Vein endothelial cell (primary cell): ENCODE data around the gene KIAA0513. TPM values are rescaled to one million over a fixed set of nuclear protein-coding genes. Genes with fewer than 3 reads are reported as not detected.

Experiments
- total RNA-seq: library from RNA; depleted of rRNA; stranded (reverse); fragments of >200 nt; gene quantifications from 2 replicates; pipeline ENCODE4 v1.2.3, GENCODE V29; 2012

The KIAA0513 gene
- 7.4 and 8.2 TPM in 2 replicates for total RNA-seq

GRCh38 chr16:85027349-85027957, at the start of gene KIAA0513:
KIAA0513 (plus strand) TSS chr16:85027795; CDS start chr16:85067072, 39,277 bp downstream.

GRCh38 chr16:85010931-85011845, 16.4 kb upstream of the KIAA0513 start, which contains the start of gene ZDHHC7:
ZDHHC7 (minus strand) TSS chr16:85011535; CDS start chr16:84990618, 20,917 bp downstream.

GRCh38 chr16:85112364-85112763, 84.8 kb downstream of the KIAA0513 start, which contains the start of gene CIBAR2:
CIBAR2 (minus strand) TSS chr16:85112472; CDS start chr16:85112352, 120 bp downstream.

Other genes starting within 250 kb of the KIAA0513 start
- 0.33 and 0.38 TPM in 2 replicates for gene CRISPLD2, start 207.8 kb upstream of the KIAA0513 start, total RNA-seq
- 57.2 and 64.7 TPM in 2 replicates for gene ZDHHC7, start 16.3 kb upstream of the KIAA0513 start, total RNA-seq
- 0.33 TPM in 1 of 2 replicates, not detected in the other for gene CIBAR2, start 84.7 kb downstream of the KIAA0513 start, total RNA-seq